ENCODE data around the gene HIP1.
"Not testable (repeated sequence)": the region's sequence is repeated elsewhere in the genome, so short reads cannot be mapped to it uniquely, and the experiment has no call there.

GRCh38 chr7:75492020-75492419 is 246.7 kb downstream of the HIP1 start, which contains the start of gene SPDYE5:
- TF ChIP-seq, protein P1, sequence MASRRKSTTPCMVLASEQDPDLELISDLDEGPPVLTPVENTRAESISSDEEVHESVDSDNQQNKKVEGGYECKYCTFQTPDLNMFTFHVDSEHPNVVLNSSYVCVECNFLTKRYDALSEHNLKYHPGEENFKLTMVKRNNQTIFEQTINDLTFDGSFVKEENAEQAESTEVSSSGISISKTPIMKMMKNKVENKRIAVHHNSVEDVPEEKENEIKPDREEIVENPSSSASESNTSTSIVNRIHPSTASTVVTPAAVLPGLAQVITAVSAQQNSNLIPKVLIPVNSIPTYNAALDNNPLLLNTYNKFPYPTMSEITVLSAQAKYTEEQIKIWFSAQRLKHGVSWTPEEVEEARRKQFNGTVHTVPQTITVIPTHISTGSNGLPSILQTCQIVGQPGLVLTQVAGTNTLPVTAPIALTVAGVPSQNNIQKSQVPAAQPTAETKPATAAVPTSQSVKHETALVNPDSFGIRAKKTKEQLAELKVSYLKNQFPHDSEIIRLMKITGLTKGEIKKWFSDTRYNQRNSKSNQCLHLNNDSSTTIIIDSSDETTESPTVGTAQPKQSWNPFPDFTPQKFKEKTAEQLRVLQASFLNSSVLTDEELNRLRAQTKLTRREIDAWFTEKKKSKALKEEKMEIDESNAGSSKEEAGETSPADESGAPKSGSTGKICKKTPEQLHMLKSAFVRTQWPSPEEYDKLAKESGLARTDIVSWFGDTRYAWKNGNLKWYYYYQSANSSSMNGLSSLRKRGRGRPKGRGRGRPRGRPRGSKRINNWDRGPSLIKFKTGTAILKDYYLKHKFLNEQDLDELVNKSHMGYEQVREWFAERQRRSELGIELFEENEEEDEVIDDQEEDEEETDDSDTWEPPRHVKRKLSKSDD (CRISPR knock-in tag; IDR thresholded peaks at IDR 0.05; ENCODE audit: low read depth): not testable (repeated sequence)
- TF ChIP-seq CEBPB (IDR thresholded peaks at IDR 0.05; ENCODE audit: borderline replicate concordance, low read depth, low read length); EP300 (IDR thresholded peaks at IDR 0.05; ENCODE audit: low read depth in 2 of 2, low read length in 2 of 2); EP300 (CRISPR knock-in tag; IDR thresholded peaks at IDR 0.05; ENCODE audit: borderline replicate concordance); CTCF (CRISPR knock-in tag; IDR thresholded peaks at IDR 0.05); PITX1 (CRISPR knock-in tag; IDR thresholded peaks at IDR 0.05); SIN3B (IDR thresholded peaks at IDR 0.05; ENCODE audit: low read length): not testable (repeated sequence)

Data from HepG2 (cell line).